ENCODE results near the gene LAMB3.

- TF ChIP-seq YY1 (IDR thresholded peaks at IDR 0.05; ENCODE audit: insufficient read depth, insufficient read length) (no peak), ZNF274 (IDR thresholded peaks at IDR 0.05; ENCODE audit: low read depth, low read length) (no peak)
Measured at GRCh38 chr1:209653915-209654351, 1.7 kb upstream of the LAMB3 start.
